DMS53 (cell line): Measurements from ENCODE around the gene AFAP1L2.

Experiments used
- DNase-seq: peaks from one replicate; lab custom pipeline; 2025; lab: John Stamatoyannopoulos, UW

The AFAP1L2 gene

DNA sequence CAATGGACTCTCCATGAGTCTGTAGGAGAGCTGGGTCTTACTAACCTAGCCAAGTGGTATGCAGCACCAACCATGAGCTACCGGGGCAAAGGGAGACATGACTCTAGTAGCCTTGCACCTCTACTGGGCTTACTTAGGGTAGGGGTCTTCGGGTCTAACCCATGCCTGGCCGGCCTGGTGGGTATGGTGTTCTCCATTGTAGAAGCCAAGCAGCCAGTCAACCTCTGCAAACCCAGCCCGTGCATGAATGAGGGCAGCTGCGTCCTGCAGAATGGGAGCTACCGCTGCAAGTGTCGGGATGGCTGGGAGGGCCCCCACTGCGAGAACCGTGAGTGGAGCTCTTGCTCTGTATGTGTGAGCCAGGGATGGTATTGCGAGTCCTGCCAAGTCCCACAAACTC is 114.3 kb downstream of the AFAP1L2 start:
- no peak for DNase-seq

GRCh38 chr10:114289096-114289436 is 115.2 kb downstream of the AFAP1L2 start:
- no peak for DNase-seq

GRCh38 chr10:114288424-114289095 is 115.7 kb downstream of the AFAP1L2 start:
- DNase-seq: no peak

DNA sequence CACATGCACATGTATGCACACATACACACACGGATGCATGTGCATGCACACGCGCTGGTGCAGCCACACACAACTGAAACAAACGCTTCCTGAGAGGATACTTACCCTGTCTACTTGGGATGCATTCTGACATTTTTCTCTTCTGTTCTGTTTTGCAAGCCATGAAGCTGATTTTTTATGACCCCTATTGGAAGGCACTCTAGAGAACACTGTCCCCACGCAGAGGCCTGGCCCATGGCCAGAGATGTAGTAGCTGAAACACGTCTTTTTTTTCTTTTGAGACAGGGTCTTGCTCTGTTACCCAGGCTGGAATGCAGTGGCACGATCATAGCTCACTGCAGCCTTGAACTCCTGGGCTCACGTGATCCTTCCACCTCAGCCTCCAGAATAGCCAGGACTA is 117.4 kb downstream of the AFAP1L2 start:
- no peak for DNase-seq

GRCh38 chr10:114285961-114286441 is 118.3 kb downstream of the AFAP1L2 start:
- DNase-seq: no peak

- no peak for DNase-seq
These were observed 119.8 kb downstream of the AFAP1L2 start for GRCh38 chr10:114284346-114285071.

DNA sequence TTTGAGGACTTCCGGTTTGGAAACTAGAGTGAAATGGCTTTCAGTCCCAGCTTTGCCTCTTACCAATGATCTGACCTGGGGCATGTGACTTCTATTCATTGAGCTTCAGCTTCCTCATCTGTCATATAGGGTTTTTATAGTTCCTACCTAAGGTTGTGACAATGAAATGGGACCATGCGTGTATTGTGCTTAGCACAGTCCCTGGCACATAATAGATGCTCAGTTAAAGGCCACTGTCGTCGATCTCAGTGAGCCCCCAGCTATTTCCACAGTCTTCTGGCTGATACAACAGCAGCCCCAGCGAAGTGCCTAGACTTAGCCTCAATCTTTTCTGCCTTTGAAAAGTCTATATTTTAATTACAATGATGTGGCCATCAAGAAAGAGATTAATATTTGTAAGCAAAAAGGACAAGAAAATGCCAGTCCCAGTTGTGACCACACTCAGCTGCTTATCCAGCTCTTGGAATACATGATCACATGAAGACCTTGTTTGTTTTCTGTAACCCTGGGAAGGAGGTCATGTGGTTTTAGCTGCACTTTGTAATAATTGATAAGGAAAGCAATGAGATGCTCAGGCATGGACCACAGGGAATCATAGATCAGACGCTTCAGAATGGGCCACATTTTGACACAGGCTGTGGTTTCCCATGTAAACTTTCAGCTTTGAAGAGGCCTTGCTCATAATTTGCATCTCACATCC is 120.6 kb downstream of the AFAP1L2 start:
- no peak for DNase-seq

- no peak for DNase-seq
These were observed 121.2 kb downstream of the AFAP1L2 start for GRCh38 chr10:114283091-114283490.

DNA sequence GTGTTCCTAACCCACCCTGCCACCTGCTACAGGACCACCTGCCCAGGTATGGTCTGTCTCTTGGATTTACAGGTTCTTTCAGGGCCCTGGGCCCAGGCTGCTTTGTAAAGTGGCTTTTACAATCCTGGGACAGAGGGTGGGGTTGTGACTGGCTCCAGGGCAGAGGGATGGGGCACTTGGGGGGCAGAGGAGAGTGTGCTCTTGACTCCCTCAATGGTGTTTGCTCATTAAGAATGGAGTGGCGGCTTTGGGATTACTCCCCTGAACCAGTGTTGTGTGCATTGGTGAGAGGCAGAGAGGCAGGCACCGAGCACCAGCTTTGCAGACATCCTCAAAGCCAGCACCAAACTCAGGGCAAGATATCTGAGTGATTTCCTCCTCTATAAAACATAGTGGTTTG is 121.8 kb downstream of the AFAP1L2 start:
- DNase-seq: no peak

DNA sequence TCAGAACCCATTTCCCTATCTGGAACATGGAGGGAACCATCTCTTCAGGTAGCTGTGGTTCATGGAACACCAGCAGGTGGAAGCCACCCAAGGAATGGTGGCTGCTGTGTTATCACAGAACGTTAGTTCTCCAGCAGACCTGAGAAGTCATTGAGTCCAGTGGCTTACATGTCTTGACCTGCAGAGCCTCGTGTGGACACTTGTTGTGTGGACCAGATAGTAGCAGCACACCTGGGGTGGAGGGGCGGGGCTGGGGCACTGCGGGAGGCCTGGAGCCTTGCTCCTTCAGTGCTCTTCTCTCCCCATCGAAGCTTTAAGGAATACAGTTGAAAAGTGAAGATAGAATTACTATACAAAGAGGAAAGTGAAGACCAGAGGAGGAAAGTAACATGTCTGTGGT is 122.8 kb downstream of the AFAP1L2 start:
- peak; percentile 20 for DNase-seq

DNA sequence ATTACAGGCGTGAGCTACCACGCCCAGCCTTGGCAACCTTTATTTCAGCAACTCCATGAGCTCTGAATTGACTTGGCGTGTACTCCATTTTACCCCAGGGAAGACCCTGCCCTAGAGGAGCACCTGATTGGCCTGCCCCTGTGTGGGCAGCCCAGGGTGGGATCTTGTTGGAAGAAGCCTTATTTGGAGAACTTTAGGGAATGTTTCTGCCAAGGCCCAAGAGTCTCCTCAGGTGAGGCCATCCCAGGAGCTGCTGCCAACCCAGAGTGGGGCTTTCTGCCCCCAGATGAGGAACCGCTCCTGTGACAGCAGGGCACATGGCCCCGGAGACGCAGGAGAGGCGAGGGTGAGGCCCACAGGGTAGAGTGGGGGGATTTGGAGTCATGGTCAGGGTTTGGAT is 123.3 kb downstream of the AFAP1L2 start:
- no peak for DNase-seq

GRCh38 chr10:114279901-114280644 is 124.2 kb downstream of the AFAP1L2 start:
- no peak for DNase-seq

DNA sequence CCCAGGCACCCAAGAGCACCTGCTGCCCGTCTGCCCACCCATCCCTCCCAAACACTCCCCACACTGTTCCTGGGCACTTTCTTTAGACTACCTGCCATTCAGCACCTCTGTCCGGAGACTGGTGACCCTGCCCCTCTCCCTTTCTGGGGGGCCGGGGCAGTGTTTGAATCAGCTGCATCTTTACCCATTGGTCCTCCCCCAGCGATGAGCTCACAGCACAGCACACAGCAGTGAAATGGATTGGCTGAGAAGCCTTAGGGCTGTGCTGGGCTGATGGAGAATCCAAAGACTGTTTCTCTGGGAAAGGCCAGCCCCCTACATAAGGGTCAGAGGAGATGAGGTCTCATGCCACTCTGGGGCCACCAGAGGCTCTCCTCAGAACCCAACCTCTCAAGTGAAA is 125.0 kb downstream of the AFAP1L2 start:
- DNase-seq: no peak

- no peak for DNase-seq
These were observed 125.5 kb downstream of the AFAP1L2 start for GRCh38 chr10:114278884-114279191.

DNA sequence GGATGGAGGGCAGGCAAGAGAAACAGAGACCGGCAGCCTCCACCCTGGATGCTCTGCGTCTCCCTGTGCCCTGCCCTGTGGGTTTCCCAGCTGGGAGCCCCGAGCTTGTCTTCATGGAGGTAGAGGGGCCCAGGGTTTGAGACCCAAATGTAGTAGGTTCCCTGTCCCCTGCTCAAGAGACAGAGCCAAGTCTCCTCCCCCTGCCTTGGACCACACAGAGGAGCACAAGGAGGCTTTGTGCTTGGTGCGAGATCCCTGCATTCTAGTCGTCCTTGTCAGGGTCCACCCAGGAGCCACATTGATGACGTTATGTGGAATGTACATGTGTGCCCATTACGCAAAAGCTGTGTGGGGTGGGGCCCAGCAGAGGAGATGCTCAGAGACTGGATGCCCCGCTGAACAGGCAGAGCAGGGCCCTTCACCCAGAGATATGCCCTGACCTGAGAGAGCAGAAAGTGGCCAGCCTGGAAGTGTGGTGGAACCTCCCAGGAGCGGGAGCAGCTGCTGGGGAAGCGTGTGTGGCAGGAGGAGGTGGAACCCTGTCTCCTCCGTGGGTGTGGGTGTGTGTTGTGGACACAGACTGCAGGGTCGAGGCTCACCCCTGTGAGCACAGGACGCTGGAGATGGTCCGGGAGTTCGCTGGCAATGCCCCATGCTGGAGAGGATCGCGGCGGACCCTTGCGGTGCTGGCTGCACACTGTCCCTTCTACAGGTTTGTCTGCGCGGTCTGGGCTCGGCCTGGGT is 126.0 kb downstream of the AFAP1L2 start:
- DNase-seq: no peak

GRCh38 chr10:114276671-114277070 is 127.6 kb downstream of the AFAP1L2 start:
- DNase-seq: no peak

DNA sequence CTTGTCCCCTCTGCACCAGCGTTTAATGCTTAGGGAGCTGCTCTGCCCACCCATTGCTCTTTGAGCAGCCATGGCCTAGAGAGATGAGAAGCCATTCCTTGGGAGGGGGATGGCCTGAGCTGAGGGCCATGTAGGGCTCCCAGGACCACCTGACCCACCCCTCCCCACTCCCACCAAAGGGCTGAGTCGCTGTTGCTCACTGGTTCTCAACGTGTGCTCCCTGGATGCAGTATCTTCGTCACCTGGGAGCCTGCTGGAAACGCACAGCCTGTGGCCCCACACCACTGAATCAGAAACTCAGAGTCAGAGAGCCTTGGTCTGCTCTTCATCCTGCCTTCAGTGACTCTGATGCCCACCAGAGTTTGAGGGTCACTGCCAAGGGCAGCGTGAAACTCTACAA is 128.2 kb downstream of the AFAP1L2 start:
- no peak for DNase-seq

DNA sequence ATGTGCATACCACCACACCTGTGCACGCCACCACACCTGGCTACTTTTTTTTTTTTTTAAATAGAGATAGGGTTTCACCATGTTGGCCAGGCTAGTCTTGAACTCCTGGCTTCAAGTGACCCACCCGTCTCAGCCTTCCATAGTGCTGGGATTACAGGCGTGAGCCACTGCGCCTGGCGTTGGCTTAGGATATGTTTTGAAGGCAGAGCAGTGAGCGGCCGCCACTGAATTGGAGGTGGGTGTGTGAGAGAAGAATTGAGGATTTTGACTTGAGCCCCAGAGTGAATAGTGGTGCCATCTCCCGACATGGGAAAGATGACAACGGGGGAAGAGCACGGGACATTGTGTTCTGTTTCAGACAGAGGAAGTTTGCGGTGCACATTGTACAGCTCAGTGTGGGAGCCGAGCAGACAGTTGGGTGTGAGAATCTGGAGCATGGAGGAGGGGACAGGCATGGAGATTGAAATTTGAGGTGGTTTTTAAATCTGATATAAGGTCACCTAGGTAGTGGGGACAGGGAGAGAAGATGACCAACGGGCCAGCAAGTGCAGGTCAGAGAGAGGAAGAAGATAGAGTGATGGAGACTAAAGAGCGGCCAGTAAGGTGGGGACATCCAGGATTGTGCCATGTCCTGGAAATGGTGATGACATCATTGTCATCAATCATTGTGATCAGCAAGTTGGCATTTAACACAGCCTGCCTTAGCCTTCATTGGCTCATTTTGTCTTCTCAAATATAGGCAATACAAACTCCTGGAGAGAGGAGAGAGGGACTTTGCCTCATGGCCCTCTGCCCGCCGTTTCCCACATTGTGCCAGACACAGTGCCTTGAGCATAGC is 129.5 kb downstream of the AFAP1L2 start:
- no peak for DNase-seq

- no peak for DNase-seq
These were observed 130.4 kb downstream of the AFAP1L2 start for GRCh38 chr10:114273910-114274309.

GRCh38 chr10:114272696-114273095 is 131.6 kb downstream of the AFAP1L2 start:
- no peak for DNase-seq

- DNase-seq: peak; percentile 11
These were observed 132.5 kb downstream of the AFAP1L2 start for GRCh38 chr10:114271779-114272167.
